ENCODE results near the gene GARRE1.

DNA sequence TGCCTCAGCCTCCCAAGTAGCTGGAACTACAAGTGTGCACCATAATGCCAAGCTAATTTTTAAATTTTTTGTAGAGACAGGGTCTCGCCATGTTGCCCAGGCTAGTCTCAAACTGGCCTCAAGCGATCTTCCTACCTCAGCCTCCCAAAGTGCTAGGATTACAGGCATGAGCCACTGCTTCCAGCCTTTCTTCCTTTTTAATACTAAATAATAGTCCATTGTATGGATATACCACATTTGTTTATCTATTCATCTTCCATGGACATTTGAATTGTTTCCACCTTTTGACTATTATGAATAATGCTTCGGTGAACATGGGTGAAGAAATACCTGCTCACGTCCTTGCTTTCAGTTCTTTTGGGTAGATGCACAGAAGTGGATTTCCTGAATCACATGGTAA, 24.4 kb downstream of the GARRE1 start:
- TF ChIP-seq, protein P1, sequence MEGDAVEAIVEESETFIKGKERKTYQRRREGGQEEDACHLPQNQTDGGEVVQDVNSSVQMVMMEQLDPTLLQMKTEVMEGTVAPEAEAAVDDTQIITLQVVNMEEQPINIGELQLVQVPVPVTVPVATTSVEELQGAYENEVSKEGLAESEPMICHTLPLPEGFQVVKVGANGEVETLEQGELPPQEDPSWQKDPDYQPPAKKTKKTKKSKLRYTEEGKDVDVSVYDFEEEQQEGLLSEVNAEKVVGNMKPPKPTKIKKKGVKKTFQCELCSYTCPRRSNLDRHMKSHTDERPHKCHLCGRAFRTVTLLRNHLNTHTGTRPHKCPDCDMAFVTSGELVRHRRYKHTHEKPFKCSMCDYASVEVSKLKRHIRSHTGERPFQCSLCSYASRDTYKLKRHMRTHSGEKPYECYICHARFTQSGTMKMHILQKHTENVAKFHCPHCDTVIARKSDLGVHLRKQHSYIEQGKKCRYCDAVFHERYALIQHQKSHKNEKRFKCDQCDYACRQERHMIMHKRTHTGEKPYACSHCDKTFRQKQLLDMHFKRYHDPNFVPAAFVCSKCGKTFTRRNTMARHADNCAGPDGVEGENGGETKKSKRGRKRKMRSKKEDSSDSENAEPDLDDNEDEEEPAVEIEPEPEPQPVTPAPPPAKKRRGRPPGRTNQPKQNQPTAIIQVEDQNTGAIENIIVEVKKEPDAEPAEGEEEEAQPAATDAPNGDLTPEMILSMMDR (IDR thresholded peaks at IDR 0.05), result no peak
- TF ChIP-seq POLR2A (IDR thresholded peaks at IDR 0.05), result no peak
